Left ventricle myocardium inferior (tissue), 1 donor: ENCODE measurements around the gene TTC34. TPM values are rescaled to one million over a fixed set of nuclear protein-coding genes. Genes with fewer than 3 reads are reported as not detected.

Source experiments
- DNase-seq: peaks from one replicate; pipeline ENCODE4 v3.0.0-alpha.2; 2020
- H3K27ac ChIP-seq: fragments of 200-600 bp; replicated peaks from 2 replicates; pipeline ENCODE4 v1.8.0; 2021
- H3K27me3 ChIP-seq: fragments of 200-600 bp; 2 replicates; pipeline ENCODE4 v1.8.0; 2021; ENCODE audit warnings: low read depth
- H3K36me3 ChIP-seq: fragments of 200-600 bp; 2 replicates; pipeline ENCODE4 v1.8.0; 2021
- H3K4me1 ChIP-seq: fragments of 200-600 bp; 2 replicates; pipeline ENCODE4 v1.8.0; 2021
- H3K4me3 ChIP-seq: fragments of 200-600 bp; 2 replicates; pipeline ENCODE4 v1.8.0; 2021; ENCODE audit warnings: mild to moderate bottlenecking, moderate library complexity
- H3K9me3 ChIP-seq: fragments of 200-600 bp; replicated peaks from 2 replicates; pipeline ENCODE4 v1.8.0; 2021
- CTCF ChIP-seq: fragments of 200-600 bp; IDR thresholded peaks from 2 replicates; pipeline ENCODE4 v1.8.0; 2021; ENCODE audit warnings: antibody characterized with exemption, mild to moderate bottlenecking, borderline replicate concordance
- intact Hi-C: fragments of 100-400 bp; cut with micrococcal nuclease; formaldehyde crosslinking; loops from one replicate; pipeline ENCODE4 v1.11.0; 2022
- total RNA-seq: library from RNA; stranded (reverse); fragmentation: NEBNext Ultra II Directional; extraction: Animal tissue kit (Norgen Biotek cat#: 25700); gene quantifications from one replicate; pipeline ENCODE4 v1.2.1, GENCODE V29; 2021
- donor health status: DM: no; HTN: yes; CAD: no; lungs with severe emphysema.

The TTC34 gene
- total RNA-seq, 1 donor from 2014 or later: 0.91 TPM

- Histone ChIP-seq H3K9me3 (peaks cover 21% of the 10 kb centered on the region), H3K27ac (no peak overlapping the region), H3K27me3 (peaks cover 52% of the 10 kb centered on the region), H3K4me3 (no peak overlapping the region), H3K4me1 (no peaks in the 10 kb centered on the region), H3K36me3 (no peaks in the 10 kb centered on the region)
- TF ChIP-seq CTCF: no peak
- intact Hi-C loops: no loop called here
- no peak for DNase-seq
These were observed 30.2 kb upstream of the TTC34 start for GRCh38 chr1:2831596-2832212.

DNA sequence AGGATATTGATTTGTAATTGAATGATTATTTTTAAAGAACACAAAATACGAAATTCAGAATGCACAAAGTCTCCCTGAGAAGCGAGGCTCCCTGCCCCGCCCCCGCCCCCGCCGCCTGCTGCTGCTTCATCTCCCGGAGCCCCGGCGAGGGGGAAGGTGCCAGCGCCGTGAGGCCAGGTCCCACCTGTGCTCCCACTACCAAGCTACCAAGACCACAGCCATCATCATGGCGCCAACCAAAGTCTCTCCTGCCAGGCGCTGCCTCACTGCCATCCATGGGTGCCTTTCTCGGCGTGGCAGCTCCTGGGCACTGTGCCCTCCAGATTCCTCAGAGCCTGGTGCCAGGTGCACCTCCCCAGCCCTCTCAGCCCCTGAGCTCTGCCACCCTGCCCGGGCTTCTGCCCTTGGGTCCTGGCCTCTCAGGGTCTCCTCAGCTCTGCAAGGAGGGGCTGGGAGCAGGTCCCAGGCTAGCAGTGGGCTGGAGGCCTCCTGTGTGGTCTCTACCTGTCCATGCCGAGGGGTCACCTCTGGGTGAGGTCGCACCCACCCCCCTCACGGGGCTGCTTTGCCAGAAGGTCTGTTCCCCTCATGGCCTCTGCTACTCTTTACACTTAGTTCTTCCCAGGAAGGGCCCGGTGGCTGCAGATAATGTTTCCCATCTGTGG, 29.4 kb upstream of the TTC34 start:
- intact Hi-C loops: no loop called here
- Histone ChIP-seq H3K27ac (no peak overlapping the region), H3K27me3 (peaks cover 59% of the 10 kb centered on the region), H3K4me1 (no peaks in the 10 kb centered on the region), H3K9me3 (peaks cover 22% of the 10 kb centered on the region), H3K4me3 (no peak overlapping the region), H3K36me3 (no peaks in the 10 kb centered on the region)
- TF ChIP-seq CTCF: no peak
- DNase-seq: no peak

- no peak overlapping the region for H3K27ac ChIP-seq
- no peak overlapping the region for H3K4me3 ChIP-seq
- H3K36me3 ChIP-seq: no peaks in the 10 kb centered on the region
- H3K9me3 ChIP-seq: peaks cover 22% of the 10 kb centered on the region
- intact Hi-C loops: no loop called here
- H3K4me1 ChIP-seq: no peaks in the 10 kb centered on the region
- DNase-seq: no peak
- peaks cover 64% of the 10 kb centered on the region for H3K27me3 ChIP-seq
- TF ChIP-seq CTCF: no peak
These were observed 28.5 kb upstream of the TTC34 start for GRCh38 chr1:2829846-2830615.

- DNase-seq: no peak
These were observed 27.2 kb upstream of the TTC34 start for GRCh38 chr1:2828586-2829250.

More at GRCh38 chr1:2828586-2829250, 27.2 kb upstream of the TTC34 start:
- Histone ChIP-seq H3K4me1 (no peaks in the 10 kb centered on the region), H3K4me3 (no peak overlapping the region), H3K27ac (no peak overlapping the region), H3K27me3 (peaks cover 61% of the 10 kb centered on the region), H3K9me3 (peaks cover 22% of the 10 kb centered on the region), H3K36me3 (no peaks in the 10 kb centered on the region)
- intact Hi-C loops: no loop called here
- no peak for TF ChIP-seq CTCF
